Coronary artery (tissue), 2 donors: Measurements from ENCODE around the gene CACNA1B.

ENCODE experiments used
- DNase-seq: peaks from one replicate; pipeline ENCODE4 v3.0.0-alpha.2; 2017; ENCODE audit warnings: low spot score
- H3K27ac ChIP-seq, 2 donors: fragments of 200-600 bp; sonication (generic); one replicate each; pipeline ENCODE4 v1.5.1; 2016 to 2019
- H3K4me3 ChIP-seq: fragments of 200-600 bp; sonication (generic); 2 replicates; pipeline ENCODE4 v1.5.1; 2016; ENCODE audit warnings: mild to moderate bottlenecking, moderate library complexity
- CTCF ChIP-seq: fragments of 200-600 bp; sonication (generic); IDR thresholded peaks from one replicate; pipeline ENCODE4 v1.5.1; 2019; ENCODE audit warnings: antibody characterized with exemption

Gene CACNA1B

GRCh38 chr9:138117836-138118235 is 240.3 kb downstream of the CACNA1B start:
- Histone ChIP-seq H3K27ac (no peak overlapping the region), H3K4me3 (no peak overlapping the region)
- TF ChIP-seq CTCF, result no peak
- DNase-seq, result no peak

- TF ChIP-seq CTCF, result no peak
- no peak for DNase-seq
- H3K4me3 ChIP-seq, result no peak overlapping the region
- H3K27ac ChIP-seq, result no peak overlapping the region
Observed at GRCh38 chr9:138118601-138119071, 241.1 kb downstream of the CACNA1B start.

GRCh38 chr9:138119202-138120027 is 241.8 kb downstream of the CACNA1B start:
- TF ChIP-seq CTCF, result no peak
- H3K4me3 ChIP-seq, result no peak overlapping the region
- no peak for DNase-seq
- no peak overlapping the region for H3K27ac ChIP-seq

GRCh38 chr9:138120072-138120471 is 242.5 kb downstream of the CACNA1B start:
- Histone ChIP-seq H3K27ac (no peak overlapping the region), H3K4me3 (no peak overlapping the region)
- no peak for DNase-seq
- no peak for TF ChIP-seq CTCF

GRCh38 chr9:138120511-138121437 is 243.2 kb downstream of the CACNA1B start:
- no peak for DNase-seq
- Histone ChIP-seq H3K4me3 (no peak overlapping the region), H3K27ac (no peak overlapping the region)
- TF ChIP-seq CTCF, result no peak

GRCh38 chr9:138121438-138122050 is 244.0 kb downstream of the CACNA1B start:
- no peak overlapping the region for H3K4me3 ChIP-seq
- H3K27ac ChIP-seq, result no peak overlapping the region
- no peak for DNase-seq
- no peak for TF ChIP-seq CTCF
